ENCODE data around the gene HSPA9.

DNA sequence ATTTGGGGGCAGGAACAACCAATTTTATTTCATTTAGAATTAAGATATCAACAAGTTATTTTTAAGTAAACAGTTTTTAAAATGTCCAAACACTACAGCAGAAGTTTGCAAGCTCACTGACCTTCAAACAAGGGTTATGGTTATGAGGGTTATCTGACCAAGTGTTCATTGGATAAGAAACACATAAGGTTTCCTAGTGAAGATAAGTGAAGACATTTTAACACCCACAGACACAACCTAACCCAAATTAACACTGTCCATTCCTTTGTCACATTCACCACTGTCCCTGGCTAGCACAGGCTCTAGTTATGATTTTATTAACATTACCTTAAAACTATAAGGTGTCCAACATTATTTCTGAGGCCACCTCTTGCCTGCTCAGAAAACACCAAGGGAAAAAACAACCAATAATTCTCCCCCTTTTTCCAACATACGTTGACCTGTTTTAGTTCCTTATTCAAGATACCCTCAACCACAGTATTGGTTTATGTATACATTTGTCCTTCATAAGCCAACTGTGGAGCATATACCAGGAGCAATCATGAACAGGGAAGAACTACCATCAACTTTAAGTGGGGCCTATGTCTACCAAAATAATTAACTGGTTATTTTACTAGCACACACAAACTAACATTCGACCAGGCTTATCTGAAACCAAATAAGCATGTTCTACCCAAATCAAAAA is 36.1 kb downstream of the HSPA9 start:
- TF ChIP-seq CTCF (IDR thresholded peaks at IDR 0.05; ENCODE audit: insufficient read depth, low read length) (no peak), POLR2AphosphoS5 (IDR thresholded peaks at IDR 0.05; ENCODE audit: low read depth) (no peak), GABPA (IDR thresholded peaks at IDR 0.05; ENCODE audit: low read depth) (no peak)

Measured in HL-60 (cell line).